T-helper 1 cell treated with Interleukin-12 subunit alpha and Interleukin-12 subunit beta and Interleukin-4 antibody, amounts not matched to agents 30 ng/mL and 1 ng/mL, for 36 hours (primary cell): ENCODE data around the gene DDIT4. TPM values are rescaled to one million over a fixed set of nuclear protein-coding genes. Genes with fewer than 3 reads are reported as not detected.
"Not testable (repeated sequence)": the region's sequence is repeated elsewhere in the genome, so short reads cannot be mapped to it uniquely, and the experiment has no call there.

Source experiments
- intact Hi-C: fragments of 100-400 bp; cut with micrococcal nuclease; formaldehyde crosslinking; loops from one replicate; pipeline ENCODE4 v1.15.1; 2024
- total RNA-seq: library from RNA; stranded (reverse); gene quantifications from 2 replicates; pipeline ENCODE4 v1.2.3, GENCODE V29; 2022

The DDIT4 gene
- total RNA-seq, 1 donor from 2014 or later, result 211 TPM

- intact Hi-C loops, result not testable (repeated sequence)
These were observed 24.4 kb upstream of the DDIT4 start for GRCh38 chr10:72249176-72249862.

DNA sequence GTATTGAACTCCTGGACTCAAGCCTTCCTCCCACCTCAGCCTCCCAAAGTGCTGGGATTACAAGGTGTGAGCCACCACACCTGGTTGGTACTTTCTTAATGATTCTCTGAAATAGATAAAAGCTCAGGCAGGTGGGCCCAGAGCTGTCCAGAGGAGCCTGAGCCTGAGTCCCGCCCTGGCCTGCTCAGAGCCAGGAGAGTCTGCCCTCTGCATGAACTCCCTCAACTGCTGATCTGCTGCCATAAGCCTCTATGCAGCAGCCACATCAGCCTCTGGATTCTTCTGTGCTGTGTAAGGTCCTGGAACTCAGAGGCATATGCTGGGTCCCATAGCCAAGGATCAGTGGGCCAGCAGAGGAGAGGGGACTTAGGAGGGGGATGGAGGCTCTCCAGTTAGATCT, 23.1 kb upstream of the DDIT4 start:
- intact Hi-C loops, result no loop called here

DNA sequence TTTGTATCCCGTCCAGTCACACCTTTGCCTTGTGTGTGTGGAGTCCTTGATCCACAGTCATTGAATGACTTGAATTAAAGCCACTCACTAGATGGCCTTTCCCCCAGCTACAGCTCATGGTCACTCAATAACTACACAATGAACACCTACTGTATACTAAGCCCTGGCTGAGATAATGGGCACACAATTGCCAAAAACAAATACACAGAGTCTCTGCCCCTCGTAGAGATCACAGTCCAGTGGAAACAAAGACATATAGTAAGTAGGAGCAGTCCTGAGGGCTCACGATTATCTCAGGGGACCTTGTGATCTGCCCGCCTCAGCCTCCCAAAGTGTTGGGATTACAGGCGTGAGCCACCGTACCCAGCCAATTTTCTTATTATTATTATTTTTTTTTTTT, 22.1 kb upstream of the DDIT4 start:
- intact Hi-C loops, result no loop called here

GRCh38 chr10:72252972-72253371, 20.8 kb upstream of the DDIT4 start:
- intact Hi-C loops, result no loop called here

DNA sequence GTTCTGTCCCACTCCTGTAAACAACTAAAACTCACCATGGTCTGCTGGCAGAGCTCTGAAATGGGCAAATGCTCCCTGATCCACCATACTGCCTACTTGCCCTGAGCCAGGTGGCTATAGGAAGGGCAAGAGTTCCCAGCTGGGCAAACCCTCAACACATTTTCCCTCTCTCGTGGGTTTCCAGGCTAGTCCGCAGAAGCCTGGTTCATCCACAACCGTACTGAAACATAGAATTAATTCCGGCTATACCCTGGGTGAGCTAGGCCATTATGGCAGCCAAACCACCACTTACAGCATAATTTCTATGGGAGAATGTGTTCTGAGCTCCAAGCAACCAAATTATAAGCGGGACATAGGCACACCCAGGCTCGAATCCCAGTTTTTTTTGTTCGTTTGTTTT, 20.1 kb upstream of the DDIT4 start:
- intact Hi-C loops, result no loop called here

DNA sequence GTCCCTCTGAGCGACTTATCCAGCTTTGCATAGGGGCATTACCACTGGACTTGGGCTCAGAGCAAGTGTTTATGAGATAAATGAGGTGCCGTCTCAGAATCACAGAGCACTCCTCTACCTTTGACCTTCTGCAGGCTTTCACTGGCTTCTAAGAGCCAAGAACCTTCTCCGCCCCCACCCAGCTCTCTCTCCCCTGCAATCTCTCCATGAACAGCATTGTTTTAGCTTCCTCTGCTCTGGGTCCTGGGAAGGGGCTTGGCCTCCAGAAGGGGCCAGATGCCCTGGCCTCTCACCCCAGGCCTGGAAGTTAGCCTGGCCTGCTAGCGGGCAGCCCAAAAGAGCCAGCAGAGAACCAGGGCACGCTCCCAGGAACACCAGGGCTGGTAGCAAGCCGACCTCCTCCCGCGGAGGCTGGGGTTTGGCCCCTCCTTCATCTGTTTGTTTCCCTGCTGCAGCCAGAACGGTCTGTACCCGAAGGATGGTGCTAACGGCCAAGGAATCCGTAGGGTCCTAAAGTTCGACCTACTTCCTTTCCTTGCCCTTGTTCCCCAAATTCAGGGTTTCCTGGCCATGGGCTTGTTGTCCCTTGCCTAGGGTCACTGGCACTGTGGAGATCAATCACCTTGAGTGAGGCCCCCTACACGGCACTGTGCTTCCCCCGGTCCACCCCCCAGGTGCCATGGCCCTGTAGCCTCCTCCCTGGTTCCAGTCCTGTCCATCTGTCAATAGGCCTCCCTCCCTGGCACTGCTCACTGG, 18.7 kb upstream of the DDIT4 start:
- intact Hi-C loops, result no loop called here

DNA sequence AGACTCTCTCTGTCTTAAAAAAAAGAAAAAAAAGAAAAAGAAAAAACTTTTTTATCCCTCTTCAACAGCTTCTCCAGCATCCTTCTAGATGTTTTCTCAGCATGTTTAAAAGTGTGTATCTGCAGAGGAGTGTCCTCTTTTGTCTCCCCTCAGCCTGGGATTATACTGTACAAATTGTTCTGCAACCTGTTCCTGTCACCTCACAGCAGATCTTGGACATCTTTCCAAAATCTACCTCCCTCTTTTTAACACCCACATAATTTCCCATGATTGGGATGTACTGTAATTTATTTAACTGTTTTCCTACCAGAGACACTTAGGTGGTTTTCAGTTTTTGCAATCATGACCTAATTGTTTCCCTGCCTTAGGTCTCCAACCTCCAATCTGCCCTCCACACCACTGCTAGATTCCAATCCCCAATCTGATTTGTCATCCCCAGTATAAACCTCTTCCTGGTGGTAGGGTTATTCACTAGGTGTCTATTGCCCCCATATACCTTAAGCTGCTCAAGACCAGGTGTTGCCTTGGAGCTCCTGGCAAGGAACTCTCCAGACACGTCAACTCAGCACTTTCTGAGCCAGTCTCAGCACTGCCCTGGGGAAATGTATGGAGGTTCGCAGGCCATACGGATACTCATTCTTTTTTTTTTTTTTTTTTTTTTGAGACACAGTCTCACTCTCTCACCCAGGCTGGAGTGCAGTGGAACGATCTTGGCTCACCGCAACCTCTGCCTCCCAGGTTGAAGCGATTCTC, 17.6 kb upstream of the DDIT4 start:
- intact Hi-C loops, result no loop called here

- intact Hi-C loops, result no loop called here
These were observed 16.5 kb upstream of the DDIT4 start for GRCh38 chr10:72257051-72257892.

- intact Hi-C loops, result no loop called here
These were observed 15.1 kb upstream of the DDIT4 start for GRCh38 chr10:72258617-72259016.

DNA sequence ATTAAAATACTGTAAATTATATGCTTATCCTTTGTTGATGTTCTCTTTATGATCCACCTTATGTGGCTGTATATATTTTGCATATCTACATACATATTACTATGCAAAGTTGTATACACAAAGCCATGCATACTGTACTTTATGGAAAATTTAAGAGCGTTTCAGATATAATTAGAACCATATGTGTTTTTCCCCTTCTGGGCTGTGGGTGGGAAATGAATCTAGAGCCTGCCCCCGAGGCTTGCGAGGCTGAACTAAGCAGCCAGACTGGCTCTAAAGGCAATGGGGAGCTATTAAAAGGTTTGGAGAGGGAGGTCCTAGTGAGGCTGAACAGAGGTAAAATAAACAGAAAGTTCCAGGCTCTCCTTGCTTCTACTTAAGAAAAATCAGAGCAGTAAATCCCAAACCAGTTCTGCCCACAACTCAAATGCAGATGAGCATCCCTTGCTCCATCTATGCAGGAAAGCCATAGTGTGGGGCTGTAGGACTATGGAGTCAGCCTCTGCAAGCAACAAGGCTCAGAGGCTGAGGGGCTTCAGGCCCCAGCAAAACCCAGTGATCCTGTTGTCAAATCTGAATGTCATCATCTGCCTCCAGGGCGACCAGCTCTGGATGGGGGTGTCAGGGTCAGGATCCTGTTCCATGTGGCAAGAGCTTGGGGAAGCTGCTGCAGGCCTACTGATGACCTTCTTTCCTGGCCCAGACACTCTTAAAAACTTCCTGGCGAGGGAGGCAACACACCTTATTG, 14.1 kb upstream of the DDIT4 start:
- intact Hi-C loops, result loop anchor here (1.0 to 5.0 kb wide), 2 partner anchors 76 to 368 kb away; partner anchors contain the start of gene MICU1

- intact Hi-C loops, result loop anchor here (1.0 to 5.0 kb wide), 2 partner anchors 75 to 367 kb away; partner anchors contain the start of gene MICU1
These were observed 13.3 kb upstream of the DDIT4 start for GRCh38 chr10:72260239-72260975.

- intact Hi-C loops, result loop anchor here (1.0 to 5.0 kb wide), 9 partner anchors 12 to 836 kb away; partner anchors contain the start of genes ANAPC16, ASCC1, DDIT4 and MICU1
These were observed 12.5 kb upstream of the DDIT4 start for GRCh38 chr10:72260976-72261783.

DNA sequence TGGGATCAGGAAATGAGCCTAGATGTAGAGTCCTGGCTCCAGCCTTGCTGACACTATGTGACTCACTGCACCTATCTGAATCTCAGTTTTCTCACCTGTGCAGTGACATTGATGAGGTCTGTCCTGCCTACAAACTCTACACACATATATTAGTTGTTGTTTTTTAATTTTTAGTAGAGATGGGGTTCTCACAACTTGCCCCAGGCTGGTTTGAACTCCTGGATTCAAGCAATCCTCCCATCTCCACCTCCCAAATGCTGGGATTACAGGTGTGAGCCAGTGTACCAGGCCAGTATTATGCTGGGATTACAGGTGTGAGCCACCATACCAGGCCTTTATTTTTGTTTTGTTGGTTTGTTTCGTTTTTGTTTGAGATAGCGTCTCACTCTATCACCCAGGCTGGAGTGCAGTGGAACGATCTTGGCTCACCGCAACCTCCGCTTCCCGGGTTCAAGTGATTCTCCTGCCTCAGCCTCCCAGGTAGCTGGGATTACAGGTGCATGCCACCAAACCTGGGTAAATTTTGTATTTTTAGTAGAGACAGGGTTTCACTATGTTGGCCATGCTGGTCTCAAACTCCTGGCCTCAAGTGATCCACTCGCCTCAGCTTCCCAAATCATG, 11.8 kb upstream of the DDIT4 start:
- intact Hi-C loops, result loop anchor here (1.0 to 5.0 kb wide), 8 partner anchors 11 to 835 kb away; partner anchors contain the start of genes ANAPC16, ASCC1, DDIT4 and MICU1

DNA sequence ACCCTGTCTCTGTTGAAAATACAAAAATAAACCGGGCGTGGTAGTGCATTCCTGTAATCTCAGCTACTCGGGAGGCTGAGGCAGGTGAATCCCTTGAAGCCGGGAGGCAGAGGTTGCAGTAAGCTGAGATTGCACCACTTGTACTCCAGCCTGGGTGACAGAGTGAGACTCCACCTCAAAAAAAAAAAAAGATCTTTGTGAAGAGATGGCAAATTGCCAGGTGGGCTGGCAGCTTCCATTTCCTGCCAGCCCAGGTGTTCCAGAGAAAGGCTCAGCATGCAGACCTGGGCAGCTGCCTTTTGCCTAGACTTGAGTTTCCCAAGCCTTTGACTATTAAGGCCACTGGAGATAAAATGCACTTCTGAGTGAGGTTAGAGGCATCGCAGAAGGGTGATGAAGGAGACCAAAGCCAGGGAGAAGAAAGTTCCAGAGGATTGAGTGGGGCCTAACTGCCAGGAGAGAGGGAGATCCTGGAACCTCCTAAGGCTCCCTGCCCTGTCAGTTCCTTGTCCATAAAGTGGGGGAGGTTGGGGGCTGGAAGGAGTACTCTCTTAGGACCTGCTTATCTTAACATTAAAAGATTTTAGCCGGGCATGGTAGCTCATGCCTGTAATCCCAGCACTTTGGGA, 10.0 kb upstream of the DDIT4 start:
- intact Hi-C loops, result loop anchor here (5.0 kb wide), 1 partner anchor 364 kb away; the partner anchor contains the start of gene MICU1

- intact Hi-C loops, result loop anchor here (5.0 kb wide), 1 partner anchor 363 kb away; the partner anchor contains the start of gene MICU1
These were observed 9.2 kb upstream of the DDIT4 start for GRCh38 chr10:72264536-72264935.

GRCh38 chr10:72265508-72265907, 8.2 kb upstream of the DDIT4 start:
- intact Hi-C loops, result no loop called here
